H1 (cell line): ENCODE measurements around the gene HIVEP3. TPM values are rescaled to one million over a fixed set of nuclear protein-coding genes. Genes with fewer than 3 reads are reported as not detected.

Source experiments
- BACH1 ChIP-seq: IDR thresholded peaks from 2 replicates; pipeline ENCODE4 v1.6.1; 2012; ENCODE audit warnings: low read length, improper control_type of control experiment
- JUN ChIP-seq: IDR thresholded peaks from 2 replicates; pipeline ENCODE4 v1.6.1; 2011; ENCODE audit warnings: low read depth, mild to moderate bottlenecking, improper control_type of control experiment, low read length
- POU5F1 ChIP-seq: IDR thresholded peaks from 2 replicates; pipeline ENCODE4 v1.6.1; 2011; ENCODE audit warnings: low read depth, mild to moderate bottlenecking, low read length, moderate library complexity
- SIN3A ChIP-seq, 2 experiments: IDR thresholded peaks in 1 of 2; conservative IDR thresholded peaks in 1 of 2; 2 replicates each; pipeline ENCODE4 v1.6.1; 2011 to 2012; ENCODE audit warnings: low read length in 2 of 2, improper control_type of control experiment in 1 of 2, low read depth in 1 of 2, mild to moderate bottlenecking in 1 of 2
- polyA plus RNA-seq, 7 experiments: library from polyadenylated mRNA; depleted of rRNA in 3 of 7; stranded (reverse) in 5 of 7; unstranded in 2 of 7; fragments of >200 nt in 5 of 7; fragments of 200-250 nt in 2 of 7; gene quantifications; 1 replicate in 5 of 7; 2 replicates in 1 of 7; 4 replicates in 1 of 7; pipeline versions ENCODE4 v1.2.1 to v1.2.3, GENCODE V29; 2011 to 2013; ENCODE audit warnings: missing spikeins in 2 of 7, mixed read lengths in 2 of 7
- total RNA-seq: library from RNA; stranded (reverse); fragmentation: NEBNext Ultra II Directional; extraction: Animal tissue kit (Norgen Biotek cat#: 25700); gene quantifications from 2 replicates; pipeline ENCODE4 v1.2.1, GENCODE V29; 2021

HIVEP3 gene
- total and polyA plus RNA-seq, 2 of the 8 experiments (the other 6 are each of a cell fraction or from before 2014, with no cell fraction given) = 0.24 to 0.69 TPM

DNA sequence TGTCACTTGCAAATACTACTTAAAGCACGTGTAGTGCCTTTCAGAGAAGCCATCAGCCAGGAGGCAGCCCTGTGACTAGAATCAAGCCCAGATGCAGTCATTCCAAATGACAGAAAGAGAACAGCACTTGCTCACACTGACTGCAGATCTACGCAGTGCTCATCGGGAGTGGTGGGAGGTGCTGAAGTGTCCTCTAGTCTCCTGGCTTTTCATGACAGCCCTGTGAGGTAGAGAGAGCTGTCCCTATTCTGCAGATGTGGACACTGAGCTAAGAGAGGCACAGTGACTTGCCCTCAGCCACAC, 371.9 kb downstream of the HIVEP3 start (continued):
- TF ChIP-seq BACH1 (no peak), POU5F1 (no peak), SIN3A (conservative IDR thresholded peaks at IDR 0.05 in 1 of 2, IDR thresholded peaks at IDR 0.05 in 1 of 2; ENCODE audit: low read depth in 1 of 2, low read length in 2 of 2) (no peak), JUN (no peak)
